Stromal cell of bone marrow (primary cell): ENCODE data around the gene CA10.

Experiments
- DNase-seq: peaks from one replicate; pipeline ENCODE4 v3.0.0-alpha.2; 2012; ENCODE audit warnings: low read depth

The CA10 gene

DNA sequence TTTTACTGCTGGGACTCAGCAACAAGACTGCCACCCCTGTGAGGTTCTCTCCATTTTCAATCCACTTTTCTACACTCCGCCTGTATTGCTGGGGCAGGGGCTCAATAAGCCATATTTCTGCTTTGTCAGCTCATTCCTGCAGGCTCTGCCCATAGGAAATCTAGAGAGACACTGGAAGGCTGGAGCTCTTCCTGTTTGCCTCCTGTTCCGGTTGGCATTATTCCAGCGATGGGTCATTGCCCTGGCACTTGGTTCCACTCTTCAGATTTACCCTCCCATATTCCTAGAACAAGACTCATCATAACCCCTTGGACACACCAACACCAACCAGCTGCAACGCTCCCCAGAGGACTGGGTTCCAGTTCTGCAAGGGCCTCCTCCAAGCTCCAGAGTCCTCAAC is 210.4 kb downstream of the CA10 start:
- DNase-seq: no peak

DNA sequence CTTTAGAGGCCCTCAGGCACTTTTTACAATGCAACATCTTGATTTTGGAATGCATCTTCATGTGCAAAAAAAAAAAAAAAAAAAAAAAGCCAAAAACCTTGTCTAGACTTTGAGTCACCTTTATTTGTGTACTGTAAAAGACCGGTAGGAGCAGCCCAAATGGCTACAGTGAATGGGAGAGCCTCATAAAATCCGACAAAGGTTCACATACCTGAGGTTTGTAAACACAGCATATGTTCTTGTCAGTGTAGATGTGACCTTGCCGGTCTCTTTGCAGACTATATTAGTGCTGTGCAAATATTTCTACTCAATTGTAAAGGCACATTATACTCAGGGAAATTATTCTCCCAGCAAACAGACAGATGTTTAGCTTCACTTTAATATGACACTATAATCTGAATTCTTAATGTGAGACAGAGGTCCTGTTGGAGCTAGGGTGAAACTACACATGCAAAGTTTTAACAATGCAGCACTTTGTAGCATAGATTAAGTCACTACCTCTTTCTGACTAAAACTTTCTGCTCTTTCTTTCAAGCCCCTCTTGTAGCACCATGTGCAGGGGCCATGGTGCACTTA is 211.3 kb downstream of the CA10 start:
- no peak for DNase-seq

DNA sequence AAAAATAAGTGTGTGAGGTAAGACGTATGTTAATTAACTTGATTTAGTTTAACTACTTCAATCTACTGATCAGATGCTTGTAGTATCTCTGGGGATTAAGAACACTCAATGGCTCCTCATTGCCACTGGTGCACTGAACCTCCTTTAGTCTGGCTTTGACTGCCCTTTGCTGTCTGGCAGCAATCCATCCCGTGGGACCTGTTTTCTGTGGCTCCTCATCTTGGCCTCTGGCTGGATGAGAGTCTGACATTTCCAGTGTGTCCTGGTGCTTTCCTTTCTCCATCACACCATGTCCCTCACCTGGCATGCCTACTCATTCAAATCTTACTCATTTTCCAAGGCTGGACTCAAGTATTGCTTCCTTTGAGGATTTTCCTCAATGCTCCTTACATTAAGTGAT is 212.2 kb downstream of the CA10 start:
- no peak for DNase-seq

DNA sequence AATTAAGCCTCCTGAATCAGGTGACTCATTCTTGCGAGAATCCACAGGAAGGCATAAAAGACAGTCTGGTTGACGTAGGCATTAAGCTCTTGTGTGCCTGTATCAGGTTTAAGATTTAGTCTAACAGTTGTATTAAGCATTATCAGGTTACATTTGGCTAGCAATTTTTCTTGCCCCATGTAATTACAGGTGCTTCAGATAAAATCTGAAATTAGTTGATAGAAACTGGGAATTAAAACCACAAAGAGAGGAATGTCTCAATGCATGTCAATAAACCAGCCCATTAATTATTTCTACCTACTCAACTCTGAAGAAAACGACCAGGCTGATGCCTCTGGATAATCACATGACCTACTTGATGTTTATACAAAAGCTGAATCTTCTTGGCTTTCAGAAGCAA is 217.2 kb downstream of the CA10 start:
- no peak for DNase-seq

DNA sequence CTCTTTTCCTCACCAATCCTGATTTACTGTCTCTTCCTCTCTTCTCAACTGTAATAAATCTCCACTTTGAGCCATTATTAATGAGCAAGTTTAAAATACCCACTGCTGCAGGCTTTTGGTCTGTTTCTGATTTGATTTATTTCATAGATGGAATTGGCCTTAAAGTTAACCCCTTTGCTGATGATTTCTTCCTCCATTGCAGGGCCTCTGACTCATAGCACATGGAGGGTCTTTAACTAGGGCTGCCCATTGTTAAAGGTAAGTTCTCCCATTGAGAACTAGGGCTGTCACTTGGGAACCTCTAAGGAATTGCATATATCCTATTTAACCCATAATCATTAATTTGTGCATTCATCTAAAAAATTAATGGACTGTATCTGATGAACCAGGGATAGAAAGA is 221.2 kb downstream of the CA10 start:
- no peak for DNase-seq

DNA sequence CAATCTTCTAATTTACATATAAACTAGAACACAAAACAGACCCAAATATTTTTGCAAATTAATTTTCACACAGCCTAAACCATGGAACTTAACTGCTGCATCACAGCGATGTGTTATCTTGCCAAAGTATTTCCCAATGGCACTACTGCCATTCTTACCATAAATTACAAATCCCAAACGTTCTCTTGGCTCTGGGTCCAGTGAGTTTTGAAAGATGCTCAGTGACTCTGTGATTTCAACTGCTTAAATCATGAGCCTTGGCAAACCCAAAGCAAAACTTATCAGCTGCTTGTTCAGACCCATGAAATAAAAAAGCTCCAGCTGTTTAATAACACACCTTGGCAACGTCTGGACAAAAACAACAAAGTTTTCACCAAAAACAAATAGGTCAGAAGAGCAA is 223.0 kb downstream of the CA10 start:
- DNase-seq: no peak

DNA sequence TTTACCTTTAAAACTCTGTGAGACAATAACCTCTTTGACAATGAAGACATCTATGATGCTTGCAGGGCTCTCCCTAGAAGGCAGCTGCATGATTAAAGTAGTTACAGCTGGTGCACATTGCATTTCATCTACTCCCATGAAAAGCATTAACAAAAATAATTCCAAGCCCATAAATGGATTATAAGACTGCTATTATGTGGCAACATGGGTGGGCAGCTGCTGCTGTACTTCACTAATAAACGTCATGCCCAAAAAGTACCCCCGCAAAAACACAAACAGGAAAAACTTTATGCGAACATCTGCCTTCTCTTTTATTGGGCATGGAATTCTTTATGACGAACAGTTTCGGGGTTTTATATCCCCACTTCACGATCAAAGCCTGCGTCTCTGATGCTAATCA is 224.9 kb downstream of the CA10 start:
- no peak for DNase-seq

DNA sequence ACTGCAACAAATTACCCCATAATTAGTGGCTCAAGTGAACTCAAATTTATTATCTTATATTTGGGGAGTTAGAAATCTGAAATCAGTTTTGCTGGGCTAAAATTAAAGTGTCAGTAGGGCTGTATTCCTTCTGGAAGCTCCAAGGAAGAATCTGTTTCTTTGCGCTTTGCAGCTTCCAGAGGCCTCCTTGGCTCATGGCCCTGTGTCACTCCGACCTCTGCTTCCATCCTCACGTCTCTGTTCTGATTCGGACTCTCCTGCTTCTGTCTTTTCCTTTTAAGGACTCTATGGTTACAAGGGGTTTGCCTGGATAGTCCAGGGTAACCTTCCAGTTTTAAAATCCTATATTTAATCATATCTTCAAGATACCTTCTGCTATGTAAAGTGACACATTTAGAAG is 232.1 kb downstream of the CA10 start:
- no peak for DNase-seq

DNA sequence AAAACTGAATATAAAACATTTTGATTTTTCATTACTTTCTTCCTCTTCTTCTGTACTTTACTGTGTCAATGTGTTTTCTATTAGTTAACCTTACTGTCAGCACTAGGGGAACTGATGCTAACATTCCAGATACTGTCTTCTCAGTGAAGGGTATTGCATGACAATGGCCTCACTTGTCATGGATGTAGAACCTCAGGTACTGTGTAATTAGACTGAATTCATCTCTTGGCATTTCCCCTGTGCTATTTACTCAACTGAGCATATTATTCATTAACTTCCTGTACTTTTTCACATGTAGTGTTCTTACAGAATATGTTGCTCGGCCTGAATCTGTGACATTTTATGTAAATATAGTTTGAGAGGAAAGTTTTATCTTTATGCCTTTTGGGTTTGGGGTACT is 237.0 kb downstream of the CA10 start:
- no peak for DNase-seq

DNA sequence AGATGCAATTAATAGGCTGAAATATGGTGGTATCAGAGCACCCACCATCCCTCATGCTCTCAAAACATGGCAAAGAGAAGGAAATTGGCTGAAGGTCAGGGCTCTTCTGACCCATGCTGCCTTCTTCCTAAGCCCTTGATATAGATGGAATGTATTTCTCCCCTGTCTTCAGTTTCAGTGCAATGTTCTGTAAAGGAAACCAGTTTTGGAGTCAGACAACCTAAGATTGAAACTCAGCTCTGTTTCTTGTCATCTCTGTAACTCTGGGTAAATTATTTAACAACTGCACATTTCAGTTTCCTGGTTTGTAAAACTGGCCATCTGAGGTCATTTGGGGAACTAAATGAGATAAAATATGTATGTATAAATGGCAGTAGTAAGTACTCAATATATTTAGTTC is 243.9 kb downstream of the CA10 start:
- no peak for DNase-seq

DNA sequence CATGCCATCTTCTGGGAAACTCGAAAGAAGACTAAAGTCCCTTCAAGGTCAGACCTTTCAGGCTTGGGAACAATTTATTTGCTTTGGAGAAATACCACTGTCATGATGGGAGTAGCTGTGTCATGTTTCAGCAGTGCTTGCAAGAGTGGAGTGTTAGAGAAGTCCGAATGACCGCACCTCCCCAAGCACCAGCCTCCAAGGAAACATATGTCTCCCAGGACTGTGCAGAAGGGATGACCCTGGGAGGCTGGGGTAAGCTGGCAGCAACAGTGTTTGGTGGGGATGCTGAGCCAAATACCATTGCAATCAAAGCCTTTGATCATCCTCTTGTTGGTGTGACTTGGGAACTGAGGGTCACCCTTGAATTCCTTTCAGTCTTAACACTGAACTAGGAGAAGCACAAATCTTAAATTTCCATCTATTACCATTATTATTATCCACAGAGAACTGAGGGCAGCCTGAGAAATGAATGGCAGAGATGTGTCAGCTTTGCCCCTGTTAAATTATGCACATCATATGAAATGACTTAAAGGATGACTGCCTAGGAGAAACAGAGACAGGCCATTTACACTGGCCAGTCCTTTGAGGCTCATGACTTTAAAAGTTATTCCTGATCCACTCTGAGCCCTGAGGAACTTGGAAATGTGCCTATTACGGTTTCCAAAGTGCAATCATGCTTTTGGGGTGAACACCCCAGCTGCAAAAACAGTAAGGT is 244.9 kb downstream of the CA10 start:
- no peak for DNase-seq

DNA sequence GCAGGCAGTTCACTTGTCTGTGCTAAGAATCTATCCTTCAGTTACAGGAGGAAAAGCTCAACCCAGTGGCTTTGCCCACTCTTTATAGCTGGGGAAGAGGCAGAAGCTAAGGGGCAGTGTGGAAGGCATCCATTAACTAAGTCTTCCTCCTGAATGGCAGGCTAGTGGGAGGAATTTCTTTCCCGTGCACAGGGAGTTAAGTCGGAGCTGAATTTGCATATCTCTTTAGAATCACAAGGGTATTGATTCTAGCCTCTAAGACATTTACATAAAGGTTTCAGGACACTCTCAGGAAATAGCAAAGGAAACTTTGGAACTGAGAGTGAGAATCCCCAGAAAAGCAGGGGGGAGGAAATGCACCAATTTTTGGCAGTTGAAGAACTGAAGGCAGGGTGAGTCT is 245.6 kb downstream of the CA10 start:
- DNase-seq: no peak

DNA sequence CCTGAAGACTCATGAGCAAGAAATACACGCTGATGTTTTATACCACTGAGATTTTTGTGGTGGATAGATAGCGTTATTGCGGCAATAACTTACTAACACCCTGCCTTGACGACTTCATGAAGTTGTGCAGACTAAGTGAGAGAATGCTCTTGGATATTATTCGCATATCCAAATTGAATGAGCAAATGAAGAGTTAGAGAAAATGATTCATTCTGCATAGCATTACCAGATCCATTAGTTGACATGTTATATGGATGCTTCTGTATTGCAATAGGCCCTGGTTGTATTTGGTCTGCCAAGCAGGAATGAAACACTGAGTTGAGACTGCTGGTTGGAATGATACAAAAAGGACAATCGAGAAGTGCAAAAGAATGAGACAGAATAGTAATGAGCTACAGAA is 247.3 kb downstream of the CA10 start:
- no peak for DNase-seq

DNA sequence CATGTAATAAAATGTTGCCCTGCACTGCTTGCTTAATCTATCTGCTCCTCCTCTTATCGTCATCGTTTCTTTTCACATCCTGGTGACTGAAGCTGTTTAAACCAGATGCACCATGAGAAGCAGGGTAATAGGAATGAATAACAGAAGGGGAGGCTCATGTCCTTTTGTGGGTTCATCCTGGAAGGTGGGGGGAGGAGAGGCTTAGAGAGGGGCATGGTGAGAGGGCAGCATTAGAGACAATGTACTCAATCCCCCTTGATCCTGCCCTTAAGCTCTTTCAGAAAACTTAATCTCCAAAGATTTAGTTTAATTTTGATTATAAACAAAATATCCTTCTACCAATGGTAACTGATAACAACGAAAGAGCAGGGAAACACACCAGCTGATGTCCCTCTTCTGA is 248.5 kb downstream of the CA10 start:
- DNase-seq: no peak

DNA sequence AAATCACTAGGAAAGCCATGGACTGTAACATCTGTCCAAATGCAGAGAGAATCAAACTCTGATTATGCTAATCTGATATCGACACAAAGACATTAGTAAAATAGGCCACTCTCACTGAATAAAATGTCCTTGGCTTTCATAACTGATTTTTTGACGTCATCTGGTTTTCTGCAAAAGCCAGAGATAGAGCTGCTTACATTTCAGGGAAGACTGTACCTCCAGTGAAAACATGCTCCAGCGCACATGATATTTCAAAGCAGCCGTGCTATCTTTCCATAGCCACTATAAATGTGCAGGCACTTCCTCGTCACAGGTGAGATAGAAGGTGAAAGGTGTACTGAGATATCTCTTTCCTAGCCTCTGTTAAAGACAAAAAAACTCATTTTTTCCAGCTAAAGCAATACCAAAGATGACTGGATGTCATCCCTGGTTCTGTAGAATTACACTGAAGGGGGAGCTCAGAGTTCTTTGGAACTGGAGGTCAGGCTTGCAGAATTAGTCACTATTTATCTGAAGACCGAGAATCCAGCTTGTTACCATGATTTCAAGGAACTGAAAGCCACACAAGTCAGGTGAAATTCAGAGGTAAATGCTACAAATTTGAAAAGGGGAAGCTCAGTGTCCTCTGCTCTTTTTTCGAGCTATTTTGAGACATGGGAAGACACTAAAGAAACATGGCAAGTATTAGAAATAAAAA is 249.5 kb downstream of the CA10 start:
- no peak for DNase-seq

DNA sequence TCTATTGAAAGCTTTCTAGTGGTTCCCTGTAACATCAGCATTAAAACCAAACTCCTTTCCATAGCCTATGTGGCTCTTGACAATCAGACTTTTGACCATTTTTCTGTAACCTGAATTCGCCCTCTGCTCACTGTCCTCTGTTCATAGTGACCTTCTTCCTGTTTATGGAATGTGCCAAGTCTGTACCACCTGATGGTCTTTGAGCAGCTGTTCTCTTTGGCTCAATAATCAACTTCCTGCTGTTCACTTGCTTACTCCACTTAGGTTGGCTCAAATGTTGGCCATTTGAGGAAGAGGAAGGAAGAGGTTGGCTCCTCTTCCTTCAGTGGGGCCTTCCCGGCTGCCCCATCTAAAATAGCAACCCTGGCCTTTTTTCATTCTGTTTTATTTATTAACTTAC is 251.5 kb downstream of the CA10 start:
- no peak for DNase-seq

DNA sequence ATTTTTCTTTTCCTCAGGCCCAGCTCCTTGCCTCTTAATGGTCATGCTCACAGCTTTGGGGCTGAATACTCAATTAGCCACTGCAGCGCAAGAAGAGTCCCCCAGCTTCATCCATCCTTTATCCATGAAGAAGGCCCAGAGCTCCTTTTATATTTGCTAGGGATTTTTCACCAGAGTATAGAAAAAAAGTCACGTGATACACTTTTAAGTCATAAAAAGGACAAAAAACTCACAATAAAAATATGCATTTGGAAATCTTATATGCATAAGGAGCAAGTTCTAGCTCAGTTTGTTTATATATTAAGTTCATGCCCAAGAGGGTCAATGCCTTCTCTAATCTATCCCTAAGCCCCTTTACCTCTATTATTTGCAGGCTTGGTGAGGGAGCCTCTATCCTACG is 254.1 kb downstream of the CA10 start:
- DNase-seq: no peak

DNA sequence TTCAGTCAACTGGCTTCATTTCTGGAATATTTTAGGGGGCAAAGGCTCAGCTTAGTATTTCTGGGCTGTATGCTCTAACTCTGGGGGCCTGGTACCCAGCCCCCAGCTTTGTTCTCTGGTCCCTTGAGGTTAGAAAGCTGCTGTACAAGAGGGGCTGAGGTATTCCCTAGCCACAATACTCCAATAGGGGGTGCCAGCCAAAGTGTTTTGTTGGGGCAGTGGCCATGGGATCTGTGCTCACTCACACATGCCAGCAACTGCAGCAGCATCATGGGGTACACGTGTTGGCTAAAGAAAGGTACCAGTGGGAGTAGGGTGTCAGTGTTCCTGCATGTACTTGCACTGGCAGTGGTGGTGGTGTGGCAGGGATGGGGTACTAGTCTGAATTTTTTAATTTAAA is 257.3 kb downstream of the CA10 start:
- no peak for DNase-seq

DNA sequence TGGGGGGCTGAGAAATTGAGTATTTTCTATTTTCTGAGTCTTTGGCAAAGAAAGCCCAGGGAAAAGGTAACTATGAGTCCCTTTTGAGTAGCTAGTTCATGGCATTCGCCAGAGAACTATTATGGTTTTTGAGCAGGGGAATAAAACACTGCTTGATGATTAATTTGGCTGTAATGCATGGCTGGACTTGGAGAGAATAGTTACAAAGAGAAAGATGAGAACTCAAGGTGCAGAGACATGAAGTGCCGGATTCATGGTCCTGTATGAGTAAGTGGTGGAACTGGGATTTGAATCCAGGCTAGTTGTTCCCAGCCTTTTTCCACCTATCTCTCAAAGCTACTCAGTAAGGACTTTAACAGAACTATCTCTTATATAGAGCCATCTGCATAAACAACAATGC is 266.6 kb downstream of the CA10 start:
- DNase-seq: no peak

DNA sequence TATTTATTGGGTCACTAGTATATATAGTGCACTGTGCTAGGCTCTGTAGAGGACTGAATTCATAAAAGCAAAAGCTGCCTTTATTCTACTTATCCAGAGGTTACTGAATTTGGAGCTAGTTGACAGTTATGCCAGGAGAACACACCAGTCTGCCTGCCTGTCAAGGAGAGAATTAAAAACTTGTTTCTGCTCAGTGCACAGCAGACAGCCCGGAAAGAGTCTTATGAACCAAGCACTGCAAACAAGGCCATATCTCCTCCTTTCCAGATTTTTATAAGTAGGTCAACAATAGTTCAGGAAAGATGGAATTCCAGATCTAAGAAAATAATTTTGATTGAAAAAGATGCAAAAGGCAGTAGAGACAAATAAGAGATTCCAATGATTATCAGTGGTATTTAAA is 267.8 kb downstream of the CA10 start:
- DNase-seq: no peak

DNA sequence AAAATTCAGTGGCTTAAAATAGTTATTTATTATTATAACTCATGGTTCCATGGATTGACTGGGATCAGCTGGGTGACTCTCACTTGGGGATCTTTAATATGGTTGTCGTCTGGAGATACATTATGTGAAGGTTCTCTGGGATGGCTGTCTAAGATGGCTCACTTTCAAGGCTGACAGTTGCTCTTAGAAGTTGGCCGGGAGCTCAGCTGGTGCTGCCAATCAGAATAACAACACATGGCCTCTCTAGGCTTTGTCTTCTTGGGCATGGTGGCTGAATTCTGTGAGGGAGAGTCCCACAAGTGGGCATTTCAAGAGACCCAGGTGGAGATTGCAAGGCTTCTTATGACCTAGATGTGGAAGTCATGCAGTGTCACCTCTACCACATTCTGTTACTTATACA is 269.7 kb downstream of the CA10 start:
- no peak for DNase-seq

DNA sequence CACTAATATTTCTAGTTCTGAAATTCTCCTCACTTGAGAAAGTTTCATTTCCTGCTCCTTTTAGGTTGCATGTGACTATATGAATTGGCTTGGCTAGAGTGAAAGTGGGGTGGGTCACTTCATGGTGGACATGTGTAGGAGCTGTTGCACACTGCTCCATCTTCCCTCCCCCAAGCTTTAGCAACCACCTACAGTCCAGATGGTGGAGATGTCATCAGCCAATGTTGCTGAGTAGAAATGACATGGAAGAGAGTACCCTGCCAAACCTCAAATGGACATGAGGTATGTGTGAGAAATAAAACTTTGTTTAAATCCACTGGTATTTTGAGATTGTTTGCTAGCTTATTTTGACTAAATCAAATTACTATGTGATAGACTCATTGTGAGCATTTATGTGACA is 281.5 kb downstream of the CA10 start:
- no peak for DNase-seq

DNA sequence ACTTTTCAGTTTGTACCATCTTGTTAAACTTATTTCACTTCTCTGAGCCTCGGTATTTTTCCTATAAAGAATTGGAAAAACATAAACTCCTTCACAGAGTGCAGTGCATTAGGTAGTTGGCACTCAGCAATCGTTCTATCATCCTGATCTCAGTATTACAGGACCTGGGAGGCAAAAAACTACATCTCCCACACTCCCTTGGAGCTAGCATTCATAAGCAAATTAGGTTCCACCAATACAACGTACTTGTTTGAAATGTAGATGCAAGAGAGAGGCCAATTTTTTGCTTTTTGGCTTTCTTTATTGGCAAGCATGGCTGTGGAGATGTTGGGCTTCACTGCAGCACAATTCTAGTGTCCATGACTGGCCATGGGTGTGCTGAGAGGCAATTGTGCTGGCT is 285.2 kb downstream of the CA10 start:
- DNase-seq: no peak

DNA sequence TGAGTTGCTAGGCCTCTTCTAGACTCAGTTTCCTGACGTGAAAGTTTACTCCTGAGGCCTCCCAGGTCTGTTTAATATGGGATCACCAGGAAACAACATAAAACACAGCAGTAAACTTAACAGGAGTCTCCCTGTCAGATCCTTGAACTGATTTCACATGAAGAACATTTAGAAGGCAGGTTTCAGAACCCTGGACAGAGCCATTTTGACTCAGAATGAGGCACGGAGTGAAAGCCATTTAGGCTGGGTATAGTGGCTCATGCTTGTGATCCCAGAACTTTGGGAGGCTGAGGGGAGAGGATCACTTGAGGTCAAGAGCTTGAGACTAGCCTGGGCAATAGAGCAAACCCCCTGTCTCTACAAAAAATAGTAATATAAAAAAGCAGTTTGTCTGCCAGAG is 289.1 kb downstream of the CA10 start:
- DNase-seq: no peak
